Measurements from ENCODE around the gene HGFAC.

The HGFAC gene

DNA sequence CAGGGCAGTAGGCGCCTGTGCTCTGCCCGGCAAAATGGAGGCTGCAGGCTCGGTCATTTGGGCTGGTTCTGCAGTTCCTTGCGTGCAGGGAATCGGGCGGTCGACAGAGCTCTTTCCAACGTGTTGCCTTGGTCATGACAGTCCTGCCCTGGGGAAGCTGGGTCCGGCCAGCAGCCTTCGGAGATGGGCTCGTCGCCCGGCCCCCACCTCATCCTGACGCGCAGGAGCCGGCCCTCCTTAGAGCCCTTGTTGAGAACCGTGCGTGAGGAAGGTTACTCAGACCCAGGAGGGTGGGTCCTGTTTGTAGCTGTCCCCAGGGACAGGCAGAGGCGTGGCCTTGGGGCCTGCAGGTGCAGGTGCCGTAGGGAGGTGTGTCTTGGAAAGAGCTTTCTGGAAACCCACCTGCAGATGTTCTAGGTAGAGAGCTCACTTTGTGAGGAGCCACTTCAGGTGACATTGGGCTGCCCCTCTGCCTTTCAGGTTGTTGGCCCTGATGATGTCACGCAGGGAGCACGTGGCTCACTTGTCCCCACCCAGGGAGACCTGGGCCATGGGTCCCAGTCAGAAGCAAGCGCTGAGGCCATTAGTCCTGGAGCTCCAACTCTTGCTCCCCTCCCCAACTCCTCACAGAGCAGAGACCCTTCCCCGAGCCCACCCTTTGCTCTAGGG, 15.2 kb upstream of the HGFAC start:
- DNase-seq = no peak

DNA sequence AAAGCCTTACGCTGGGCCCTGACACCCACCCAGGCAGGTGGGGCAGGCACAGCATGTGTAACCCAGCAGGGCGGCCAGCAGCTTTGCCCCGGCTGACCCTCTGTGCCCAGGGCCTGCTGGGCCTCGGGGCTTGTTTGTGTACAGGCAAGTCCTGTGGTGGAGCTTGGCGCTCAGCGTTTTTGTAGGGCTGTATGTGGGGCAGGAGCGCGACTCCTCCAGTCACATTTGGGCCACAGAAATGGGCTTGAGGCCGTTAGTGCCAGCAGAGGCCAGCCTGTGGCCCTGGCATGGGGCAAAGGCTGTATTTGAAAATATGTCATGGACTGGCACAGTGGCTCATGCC, 14.7 kb upstream of the HGFAC start:
- DNase-seq = no peak

DNA sequence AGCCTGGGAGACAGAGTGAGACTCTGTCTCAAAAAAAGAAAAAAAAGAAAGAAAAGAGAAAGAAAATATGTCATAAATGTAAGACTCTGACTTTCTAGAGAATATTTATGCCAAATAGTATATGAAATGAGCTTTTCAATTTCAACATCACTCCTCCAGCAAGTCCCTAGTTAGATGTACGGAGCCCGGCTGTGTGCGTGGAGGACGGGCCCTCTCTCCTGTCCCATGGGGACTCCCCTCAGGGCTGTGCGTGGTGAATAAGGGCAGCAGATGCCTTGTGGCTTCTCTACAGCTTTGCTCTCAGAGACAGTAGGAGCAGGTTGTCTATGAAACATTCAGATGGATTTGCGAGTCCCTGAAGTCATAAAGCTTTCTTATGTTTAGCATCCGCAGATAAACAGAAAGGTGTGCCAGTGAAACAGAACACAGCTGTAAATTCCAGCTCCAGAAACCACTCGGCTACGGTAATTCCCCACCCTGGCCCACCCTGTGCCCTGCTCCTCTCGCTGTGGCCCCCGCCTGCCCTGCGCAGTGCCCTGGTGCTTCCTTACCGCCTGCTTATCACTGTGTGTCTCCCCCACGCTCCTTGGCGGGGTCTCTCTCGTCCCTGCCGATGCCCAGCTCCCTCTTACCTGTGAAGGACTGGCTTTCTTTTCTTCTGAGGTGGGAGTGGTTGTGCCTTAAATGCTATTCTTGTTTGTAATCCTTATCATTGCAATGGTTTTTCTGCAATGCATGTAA, 13.9 kb upstream of the HGFAC start:
- DNase-seq = no peak

GRCh38 chr4:3429651-3430050, 12.1 kb upstream of the HGFAC start:
- DNase-seq = no peak

DNA sequence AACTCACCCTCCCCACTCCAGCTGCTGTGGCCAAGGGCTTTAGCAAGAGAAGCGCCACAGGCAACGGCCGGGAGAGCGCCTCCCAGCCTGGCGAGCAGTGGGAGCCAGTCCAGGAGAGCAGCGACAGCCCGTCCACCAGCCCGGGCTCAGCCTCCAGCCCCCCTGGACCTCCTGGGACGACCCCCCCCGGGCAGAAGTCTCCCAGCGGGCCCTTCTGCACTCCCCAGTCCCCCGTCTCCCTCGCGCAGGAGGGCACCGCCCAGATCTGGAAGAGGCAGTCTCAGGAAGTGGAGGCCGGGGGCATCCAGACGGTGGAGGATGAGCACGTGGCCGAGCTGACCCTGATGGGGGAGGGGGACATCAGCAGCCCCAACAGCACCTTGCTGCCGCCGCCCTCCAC, 11.2 kb upstream of the HGFAC start:
- DNase-seq = no peak

DNA sequence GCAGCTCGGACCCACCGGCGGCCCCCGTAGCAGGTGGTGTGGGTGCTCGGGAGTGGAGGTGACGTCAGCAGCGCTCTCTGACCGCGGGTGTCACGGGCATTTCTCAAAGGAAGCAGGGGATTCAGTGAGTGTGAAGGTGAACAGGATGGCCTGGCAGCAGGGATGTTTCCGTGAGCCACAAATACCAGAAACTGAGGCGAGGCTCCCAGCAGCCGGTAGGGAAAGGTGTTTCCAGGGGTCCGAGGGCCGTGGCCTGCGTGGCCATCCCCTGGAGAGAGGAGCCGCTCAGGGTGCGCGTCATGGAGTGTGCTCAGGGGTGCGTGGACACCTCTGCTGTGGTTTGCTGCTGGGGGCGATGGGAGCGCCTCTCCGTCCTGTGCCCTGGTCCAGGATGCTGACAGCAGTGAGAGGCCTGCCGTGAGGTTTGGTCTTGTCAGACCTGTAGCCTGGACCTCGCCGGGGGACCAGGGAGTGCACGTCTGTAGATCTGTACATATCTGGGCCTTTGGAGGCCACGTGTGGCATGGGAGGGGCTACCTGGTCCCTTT, 10.2 kb upstream of the HGFAC start:
- DNase-seq = no peak

- no peak for DNase-seq
Measured at GRCh38 chr4:3432381-3432790, 9.4 kb upstream of the HGFAC start.

DNA sequence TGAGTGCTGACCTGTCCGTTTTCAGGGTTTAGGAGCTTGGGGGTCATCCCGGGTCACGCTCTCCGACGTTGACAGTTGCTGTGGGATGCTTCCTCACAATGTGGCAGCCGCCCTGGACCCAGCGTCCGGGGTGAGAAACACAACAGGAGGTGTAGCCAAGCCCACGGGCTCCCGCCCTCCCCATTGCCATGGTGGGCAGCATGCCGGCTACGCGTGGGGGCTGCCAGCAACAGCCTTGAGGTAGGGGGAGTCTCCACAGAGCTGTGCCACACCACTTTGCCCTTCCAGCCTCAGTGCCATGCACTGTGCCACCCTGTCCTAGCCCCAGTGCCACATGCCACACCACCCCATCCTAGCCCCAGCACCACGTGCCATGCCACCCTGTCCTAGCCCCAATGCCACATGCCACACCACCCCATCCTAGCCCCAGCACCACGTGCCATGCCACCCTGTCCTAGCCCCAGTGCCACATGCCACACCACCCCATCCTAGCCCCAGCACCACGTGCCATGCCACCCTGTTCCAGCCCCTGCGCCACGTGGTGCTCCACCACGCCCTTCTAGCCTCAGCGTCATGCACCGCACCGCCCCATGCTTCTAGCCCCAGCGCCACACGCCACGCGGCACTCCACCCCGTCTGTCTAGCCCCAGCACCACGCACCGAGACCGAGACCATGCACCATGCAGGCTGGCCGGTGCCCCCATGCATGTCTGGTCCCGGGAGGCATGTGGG, 8.5 kb upstream of the HGFAC start:
- DNase-seq = no peak

DNA sequence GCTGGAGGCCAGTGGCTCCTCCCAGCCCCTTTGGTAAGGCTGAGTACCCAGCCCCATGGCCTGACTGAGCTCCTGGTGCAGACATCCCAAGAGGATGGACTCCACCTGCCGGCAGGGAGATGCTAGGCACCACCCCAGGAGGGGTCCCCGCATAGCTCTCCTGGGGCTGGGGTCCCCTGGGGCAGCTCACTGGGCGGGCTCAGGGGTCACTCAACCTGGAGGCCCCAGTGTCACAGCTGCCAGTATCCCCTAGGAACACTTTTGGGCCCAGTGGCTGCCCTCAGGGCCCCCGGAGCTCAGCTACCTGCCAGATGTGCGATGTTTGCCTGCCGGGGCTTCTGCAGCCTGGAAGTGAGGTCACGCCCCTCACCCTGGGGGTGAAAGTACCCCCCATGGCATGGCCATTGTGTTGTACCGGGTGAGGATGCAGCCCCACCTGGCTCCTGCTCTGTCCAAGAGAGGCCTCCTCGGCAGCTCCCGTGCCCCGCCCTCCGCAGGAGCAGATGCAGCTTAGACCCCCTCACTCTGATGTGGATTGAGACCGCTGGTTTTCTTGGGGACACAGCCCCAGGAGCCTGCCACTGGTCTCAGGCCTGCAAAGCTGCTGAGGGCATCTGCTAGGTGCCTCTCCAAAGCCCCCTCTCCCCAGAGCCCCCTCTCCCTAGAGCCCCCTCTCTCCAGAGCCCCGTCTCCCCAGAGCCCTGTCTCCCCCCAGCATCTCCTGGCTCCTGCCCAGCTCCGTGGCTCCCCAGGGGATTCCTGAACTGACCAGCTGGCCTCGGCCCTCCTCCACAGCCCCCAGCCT, 6.7 kb upstream of the HGFAC start:
- DNase-seq = no peak

DNA sequence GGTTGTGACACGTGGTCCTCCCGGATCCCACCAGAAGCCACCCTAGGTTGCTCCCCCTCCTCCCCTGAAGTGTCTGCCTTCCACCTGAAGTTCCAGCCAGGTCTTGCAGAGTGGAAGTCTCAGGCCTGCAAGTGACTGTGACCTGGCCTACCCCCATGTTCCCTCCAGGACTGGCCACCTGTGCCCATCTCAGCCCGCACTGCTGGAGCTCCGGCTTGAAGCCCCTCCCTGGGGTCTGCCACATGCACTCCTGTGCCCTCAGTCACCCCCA, 6.1 kb upstream of the HGFAC start:
- DNase-seq = no peak

DNA sequence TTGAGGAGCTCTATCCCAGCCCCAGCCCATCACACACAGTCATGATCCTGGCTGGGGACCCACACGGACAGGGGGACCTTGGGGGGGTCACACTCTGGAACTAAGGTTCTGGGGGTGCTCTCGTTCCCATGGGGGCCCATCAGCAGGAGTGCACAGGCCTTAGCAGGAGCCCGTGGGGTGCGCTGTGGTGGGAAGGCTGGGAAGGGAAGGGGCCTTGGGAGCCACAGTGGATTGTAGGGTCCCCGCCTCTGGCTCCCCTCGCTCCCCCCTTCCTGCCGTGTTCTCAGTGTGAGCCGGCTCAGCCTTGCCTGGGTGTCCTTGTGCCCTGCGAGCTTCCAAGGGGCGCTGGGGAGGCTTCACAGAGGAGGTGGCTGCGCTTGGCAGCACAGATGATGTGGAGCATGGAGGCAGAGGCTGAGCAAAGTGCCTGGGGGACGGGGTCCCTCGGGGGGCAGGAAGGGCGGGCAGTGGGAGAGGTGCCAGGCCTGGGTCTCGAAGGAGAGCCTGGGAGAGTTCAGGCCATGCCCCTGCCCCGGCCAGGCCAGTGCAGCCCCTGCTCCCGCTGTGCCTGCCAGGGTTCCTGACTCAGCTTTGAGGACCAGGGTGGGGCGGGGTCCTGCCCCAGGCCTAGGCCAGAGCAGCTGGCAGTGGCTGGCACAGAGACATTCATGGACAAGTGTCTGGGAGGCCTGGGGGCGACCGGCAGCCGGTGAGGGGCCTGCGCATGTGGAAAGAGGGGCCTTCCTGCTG, 5.5 kb upstream of the HGFAC start:
- DNase-seq = no peak

GRCh38 chr4:3436798-3437581, 4.8 kb upstream of the HGFAC start:
- DNase-seq = no peak

DNA sequence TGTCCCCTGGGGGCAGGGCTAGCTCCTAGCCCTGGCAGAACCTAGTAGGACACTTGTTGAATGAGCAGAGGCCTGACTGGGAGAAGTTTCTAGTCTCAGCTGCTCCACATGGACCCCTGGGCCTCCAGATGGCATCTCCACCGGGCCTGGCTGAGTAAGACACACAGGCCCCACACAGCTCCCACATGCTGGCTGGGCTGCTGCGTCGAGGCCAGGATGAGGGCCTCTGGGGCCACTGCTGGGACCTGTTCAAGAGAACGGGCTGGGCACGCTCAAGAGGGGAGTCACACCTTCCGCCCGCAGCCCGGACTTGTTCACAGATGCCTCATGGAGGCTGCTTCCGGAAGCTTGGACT, 4.2 kb upstream of the HGFAC start:
- no peak for DNase-seq

GRCh38 chr4:3437998-3438846, 3.5 kb upstream of the HGFAC start:
- DNase-seq = no peak

DNA sequence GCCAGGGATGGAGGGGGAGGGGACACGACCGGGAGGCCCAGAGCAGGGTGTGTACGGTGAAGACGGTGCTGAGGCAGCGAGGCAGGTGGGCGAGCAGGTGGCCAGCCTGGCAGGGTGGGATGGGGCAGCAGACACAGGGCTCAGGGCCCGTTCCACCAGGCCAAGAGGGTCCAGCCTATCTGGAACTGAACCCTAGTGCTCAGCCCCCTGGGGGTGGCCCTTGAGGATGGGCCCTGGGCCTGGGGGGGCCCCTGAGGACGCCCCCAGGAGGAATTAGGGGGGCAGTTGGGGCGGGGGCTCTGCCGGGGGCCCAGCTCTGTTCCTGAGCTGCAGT, 3.0 kb upstream of the HGFAC start:
- no peak for DNase-seq

DNA sequence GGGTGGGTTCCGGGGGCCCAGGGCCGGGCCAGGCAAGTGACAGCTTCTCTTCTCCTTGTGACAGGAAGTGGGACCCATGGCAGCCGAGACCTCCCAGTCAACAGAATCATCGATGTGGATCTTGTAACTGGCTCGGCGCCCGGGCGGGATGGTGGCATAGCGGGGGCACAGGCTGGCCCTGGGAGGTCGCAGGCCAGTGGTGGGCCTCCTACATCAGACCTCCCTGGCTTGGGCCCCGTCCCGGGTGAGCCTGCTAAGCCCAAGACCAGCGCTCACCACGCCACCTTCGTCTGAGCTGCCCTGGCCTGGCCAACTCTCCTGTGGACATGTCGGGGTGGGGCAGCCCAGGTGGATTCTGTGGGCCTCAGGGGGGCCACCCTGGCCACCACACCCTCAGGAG, 2.4 kb upstream of the HGFAC start:
- no peak for DNase-seq

GRCh38 chr4:3440011-3440410, 1.8 kb upstream of the HGFAC start:
- no peak for DNase-seq

DNA sequence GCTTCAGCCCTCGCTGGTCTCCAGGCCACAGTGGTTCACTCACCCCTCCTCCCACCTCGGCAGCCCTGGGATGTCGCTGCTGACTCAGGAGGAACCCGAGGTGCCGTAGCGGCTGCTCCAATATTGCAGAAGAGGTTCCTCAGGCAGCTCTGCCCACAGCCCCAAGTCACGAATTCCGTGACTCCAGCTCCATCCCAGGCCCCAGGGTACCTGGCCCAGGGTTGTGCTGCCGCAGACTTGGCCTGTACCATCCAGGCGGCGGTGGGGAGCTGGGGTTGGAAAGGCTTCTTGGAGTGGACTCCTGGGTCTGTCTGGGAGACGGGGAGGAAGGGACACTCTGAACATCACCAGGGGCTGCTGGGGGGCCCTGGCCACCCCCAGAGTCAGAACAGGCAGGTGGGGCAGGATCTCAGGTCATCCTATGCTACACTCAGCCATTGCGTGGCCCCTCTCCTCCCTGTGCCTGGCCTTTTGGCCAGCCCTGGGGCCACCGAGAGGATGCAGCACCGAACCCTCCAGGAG, 728 bp upstream of the HGFAC start:
- no peak for DNase-seq

DNA sequence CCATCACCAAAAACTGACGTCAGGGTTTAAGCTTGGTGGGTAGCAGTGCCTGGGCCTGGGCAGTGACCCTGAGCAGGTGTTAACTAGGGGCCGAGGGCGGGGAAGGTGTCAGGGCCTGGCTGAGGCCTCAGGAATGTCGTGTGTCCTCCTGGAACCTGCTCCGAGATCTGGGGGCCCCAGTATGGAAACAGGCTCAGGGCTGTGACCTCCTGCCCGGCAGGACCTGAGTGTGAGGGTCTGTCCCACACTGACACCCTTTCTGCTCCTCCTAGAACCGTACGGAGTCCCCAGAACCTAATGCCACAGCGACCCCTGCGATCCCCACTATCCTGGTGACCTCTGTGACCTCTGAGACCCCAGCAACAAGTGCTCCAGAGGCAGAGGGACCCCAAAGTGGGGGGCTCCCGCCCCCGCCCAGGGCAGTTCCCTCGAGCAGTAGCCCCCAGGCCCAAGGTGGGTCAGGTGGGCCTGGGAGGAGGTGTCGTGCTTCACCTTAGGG, 741 bp downstream of the HGFAC start:
- DNase-seq = no peak
